H1 (cell line): ENCODE results near the gene BTG2.

ENCODE experiments used
- CREB1 ChIP-seq: IDR thresholded peaks from 2 replicates; pipeline ENCODE4 v1.6.1; 2012; ENCODE audit warnings: inconsistent platforms
- CTCF ChIP-seq, 3 experiments: IDR thresholded peaks; 1 replicate in 2 of 3; 2 replicates in 1 of 3; pipeline versions ENCODE4 v1.5.1 to v1.6.1; 2011; ENCODE audit warnings: low read length in 3 of 3, mild to moderate bottlenecking in 3 of 3, inconsistent platforms in 2 of 3, low read depth in 1 of 3, moderate library complexity in 1 of 3; ENCODE audit not compliant: insufficient read depth in 1 of 3; ENCODE audit errors: control extremely low read depth in 1 of 3
- EP300 ChIP-seq, 2 experiments: IDR thresholded peaks; 1 replicate in 1 of 2; 2 replicates in 1 of 2; pipeline ENCODE4 v1.6.1; 2011 to 2012; ENCODE audit warnings: low read depth in 2 of 2, low read length in 2 of 2, mild to moderate bottlenecking in 2 of 2, borderline replicate concordance in 1 of 2, inconsistent platforms in 1 of 2, moderate library complexity in 1 of 2
- EZH2 ChIP-seq: fragments of 200-600 bp; sonication (generic); IDR thresholded peaks from 2 replicates; pipeline ENCODE4 v1.7.1; 2012; ENCODE audit warnings: low read depth, mild to moderate bottlenecking, moderate library complexity, low read length, inconsistent platforms; ENCODE audit not compliant: severe bottlenecking
- NANOG ChIP-seq: IDR thresholded peaks from 2 replicates; pipeline ENCODE4 v1.6.1; 2011; ENCODE audit warnings: low read length, low read depth, mild to moderate bottlenecking, inconsistent platforms; ENCODE audit not compliant: insufficient read depth, poor library complexity, severe bottlenecking
- POLR2A ChIP-seq, 2 experiments: IDR thresholded peaks; 1 replicate in 1 of 2; 2 replicates in 1 of 2; pipeline ENCODE4 v1.6.1; 2011; ENCODE audit warnings: low read depth in 2 of 2, low read length in 2 of 2, mild to moderate bottlenecking in 2 of 2; ENCODE audit errors: control extremely low read depth in 1 of 2
- POLR2AphosphoS5 ChIP-seq: IDR thresholded peaks from 2 replicates; pipeline ENCODE4 v1.6.1; 2011; ENCODE audit warnings: low read depth, low read length

GRCh38 chr1:203343956-203344754, 38.8 kb downstream of the BTG2 start:
- TF ChIP-seq EP300 (IDR thresholded peaks at IDR 0.05; ENCODE audit: borderline replicate concordance in 1 of 2, low read depth in 2 of 2, low read length in 2 of 2), result no peak
- TF ChIP-seq POLR2A (IDR thresholded peaks at IDR 0.05; ENCODE audit: control extremely low read depth in 1 of 2, low read depth in 2 of 2, low read length in 2 of 2), result no peak
- TF ChIP-seq CTCF (IDR thresholded peaks at IDR 0.05; ENCODE audit: control extremely low read depth in 1 of 3, insufficient read depth in 1 of 3, low read depth in 1 of 3, low read length in 3 of 3), result no peak
- TF ChIP-seq EZH2, result no peak
- TF ChIP-seq POLR2AphosphoS5, result no peak
- no peak for TF ChIP-seq CREB1
- TF ChIP-seq NANOG, result no peak
